Skin epidermis (tissue), 12 donors: ENCODE results near the gene AHNAK2.
"Not testable (repeated sequence)": the region's sequence is repeated elsewhere in the genome, so short reads cannot be mapped to it uniquely, and the experiment has no call there.

Source experiments
- H3K27ac ChIP-seq, 21 experiments: fragments of 200-600 bp; sonication (generic) in 11 of 21; one replicate each; pipeline ENCODE4 v1.5.0; 2020; ENCODE audit warnings: mild to moderate bottlenecking in 3 of 21, inconsistent platforms in 2 of 21, moderate library complexity in 2 of 21
- H3K4me3 ChIP-seq, 7 experiments: fragments of 200-600 bp; sonication (generic) in 2 of 7; one replicate each; pipeline ENCODE4 v1.5.0; 2020; ENCODE audit warnings: inconsistent platforms in 2 of 7, mild to moderate bottlenecking in 2 of 7, moderate library complexity in 1 of 7

AHNAK2 gene

DNA sequence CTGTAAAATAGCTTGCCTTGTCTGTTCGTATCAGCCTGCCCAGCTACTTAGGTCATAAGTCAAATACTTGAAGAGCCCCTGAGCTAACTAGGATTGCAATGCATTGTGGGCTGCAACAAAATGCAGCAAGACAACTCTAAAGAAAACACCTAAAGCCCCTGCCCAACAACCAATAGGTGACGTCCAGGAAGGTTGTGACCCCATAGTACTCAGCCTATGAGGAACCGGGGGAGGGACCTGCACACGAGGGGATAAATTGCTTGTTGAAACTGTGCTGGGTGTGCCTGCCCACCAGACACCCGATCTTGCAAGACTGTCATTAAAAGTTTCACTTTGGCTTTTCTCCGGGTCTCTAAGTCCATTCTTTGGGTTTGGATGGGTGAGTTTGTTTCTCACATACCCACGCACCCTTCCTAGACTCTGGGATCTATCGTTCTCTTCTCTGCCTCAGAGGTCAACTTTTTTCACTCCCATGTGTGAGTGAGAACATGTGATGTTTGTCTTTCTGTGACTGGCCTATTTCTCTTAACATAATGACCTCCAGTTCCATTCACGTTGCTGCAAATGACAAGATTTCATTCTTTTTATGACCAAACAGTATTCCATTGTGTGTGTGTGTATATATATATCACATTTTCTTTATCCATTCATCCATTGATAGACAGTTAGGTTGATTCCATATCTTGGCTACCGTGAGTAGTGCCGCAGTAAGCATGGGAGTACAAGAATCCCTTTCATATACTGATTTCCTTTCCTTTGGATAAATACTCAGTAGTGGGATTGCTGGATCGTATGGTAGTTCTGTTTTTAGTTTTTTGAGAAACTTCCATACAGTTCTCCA, 58.8 kb downstream of the AHNAK2 start:
- H3K4me3 ChIP-seq, H3K27ac ChIP-seq: not testable (repeated sequence)

- Histone ChIP-seq H3K4me3 (no peak overlapping the region), H3K27ac (no peak overlapping the region)
Observed at GRCh38 chr14:104917993-104918392, 60.2 kb downstream of the AHNAK2 start.

- no peak overlapping the region for H3K4me3 ChIP-seq
- H3K27ac ChIP-seq: no peak overlapping the region
Observed at GRCh38 chr14:104917116-104917515, 61.1 kb downstream of the AHNAK2 start.

DNA sequence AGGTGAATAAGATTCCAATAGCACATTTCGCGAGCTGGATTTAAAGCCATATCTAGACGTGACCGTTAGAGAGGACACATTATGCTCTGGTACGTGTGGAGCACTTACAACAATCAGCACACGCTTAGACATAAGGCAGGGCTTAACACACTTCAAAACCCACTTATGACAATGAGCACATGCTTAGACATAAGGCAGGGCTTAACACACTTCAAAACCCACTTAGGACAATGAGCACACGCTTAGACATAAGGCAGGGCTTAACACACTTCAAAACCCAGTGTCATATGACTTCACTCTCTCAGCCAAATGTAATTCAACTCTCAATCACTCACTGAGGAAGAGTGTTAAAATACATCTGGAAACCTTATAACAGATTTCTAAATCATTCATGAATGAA, 64.7 kb downstream of the AHNAK2 start:
- Histone ChIP-seq H3K4me3 (no peak overlapping the region), H3K27ac (no peak overlapping the region)

DNA sequence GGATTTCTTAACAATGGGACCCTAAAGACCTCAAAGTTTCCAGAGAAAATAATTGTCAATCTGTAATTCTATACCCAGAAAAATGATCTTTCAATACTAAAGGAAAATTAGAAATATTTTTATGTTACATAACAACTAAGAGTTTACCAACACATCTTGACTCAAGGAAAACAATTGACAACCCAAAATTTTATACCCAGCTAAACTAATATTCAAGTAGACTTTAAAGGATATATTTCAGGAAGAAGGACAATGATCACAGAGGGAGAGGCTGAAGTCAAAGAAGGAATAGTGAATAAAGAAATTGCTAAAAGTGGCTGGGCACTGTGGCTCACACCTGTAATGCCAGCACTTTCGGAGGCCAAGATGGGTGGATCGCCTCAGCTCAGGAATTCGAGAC, 66.1 kb downstream of the AHNAK2 start:
- Histone ChIP-seq H3K27ac (no peak overlapping the region), H3K4me3 (no peak overlapping the region)

DNA sequence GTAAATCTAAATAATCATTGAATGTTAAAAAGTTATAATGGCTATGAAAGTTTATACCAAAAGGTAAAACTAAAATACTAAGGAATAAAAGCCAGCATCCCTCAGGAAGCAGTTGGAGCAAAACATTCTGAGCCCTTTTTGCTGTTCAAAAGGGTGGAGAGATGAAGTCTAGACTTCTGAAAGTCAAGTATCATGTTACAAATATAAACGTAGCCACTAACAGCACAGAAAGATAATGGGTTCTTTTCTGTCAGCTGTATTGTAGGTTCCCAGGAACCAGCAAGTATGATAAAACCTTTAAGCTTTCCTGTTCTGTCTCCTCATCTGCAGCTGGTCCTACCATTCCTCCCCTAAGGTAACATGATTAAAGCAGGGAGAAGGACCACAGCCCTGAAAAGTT, 69.9 kb downstream of the AHNAK2 start:
- Histone ChIP-seq H3K4me3 (no peak overlapping the region), H3K27ac (no peak overlapping the region)

DNA sequence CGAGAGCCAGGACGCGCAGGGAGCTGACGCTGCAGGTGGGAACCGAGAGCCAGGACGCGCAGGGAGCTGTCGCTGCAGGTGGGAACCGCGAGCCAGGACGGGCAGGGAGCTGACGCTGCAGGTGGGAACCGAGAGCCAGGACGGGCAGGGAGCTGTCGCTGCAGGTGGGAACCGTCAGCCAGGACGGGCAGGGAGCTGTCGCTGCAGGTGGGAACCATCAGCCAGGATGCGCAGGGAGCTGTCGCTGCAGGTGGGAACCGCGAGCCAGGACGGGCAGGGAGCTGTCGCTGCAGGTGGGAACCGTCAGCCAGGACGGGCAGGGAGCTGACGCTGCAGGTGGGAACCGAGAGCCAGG, 72.6 kb downstream of the AHNAK2 start:
- H3K27ac ChIP-seq, H3K4me3 ChIP-seq: not testable (repeated sequence)

GRCh38 chr14:104904650-104905578, 73.3 kb downstream of the AHNAK2 start:
- H3K4me3 ChIP-seq, H3K27ac ChIP-seq: not testable (repeated sequence)

- Histone ChIP-seq H3K4me3 (no peak overlapping the region), H3K27ac (no peak overlapping the region)
Observed at GRCh38 chr14:104903990-104904389, 74.2 kb downstream of the AHNAK2 start.

DNA sequence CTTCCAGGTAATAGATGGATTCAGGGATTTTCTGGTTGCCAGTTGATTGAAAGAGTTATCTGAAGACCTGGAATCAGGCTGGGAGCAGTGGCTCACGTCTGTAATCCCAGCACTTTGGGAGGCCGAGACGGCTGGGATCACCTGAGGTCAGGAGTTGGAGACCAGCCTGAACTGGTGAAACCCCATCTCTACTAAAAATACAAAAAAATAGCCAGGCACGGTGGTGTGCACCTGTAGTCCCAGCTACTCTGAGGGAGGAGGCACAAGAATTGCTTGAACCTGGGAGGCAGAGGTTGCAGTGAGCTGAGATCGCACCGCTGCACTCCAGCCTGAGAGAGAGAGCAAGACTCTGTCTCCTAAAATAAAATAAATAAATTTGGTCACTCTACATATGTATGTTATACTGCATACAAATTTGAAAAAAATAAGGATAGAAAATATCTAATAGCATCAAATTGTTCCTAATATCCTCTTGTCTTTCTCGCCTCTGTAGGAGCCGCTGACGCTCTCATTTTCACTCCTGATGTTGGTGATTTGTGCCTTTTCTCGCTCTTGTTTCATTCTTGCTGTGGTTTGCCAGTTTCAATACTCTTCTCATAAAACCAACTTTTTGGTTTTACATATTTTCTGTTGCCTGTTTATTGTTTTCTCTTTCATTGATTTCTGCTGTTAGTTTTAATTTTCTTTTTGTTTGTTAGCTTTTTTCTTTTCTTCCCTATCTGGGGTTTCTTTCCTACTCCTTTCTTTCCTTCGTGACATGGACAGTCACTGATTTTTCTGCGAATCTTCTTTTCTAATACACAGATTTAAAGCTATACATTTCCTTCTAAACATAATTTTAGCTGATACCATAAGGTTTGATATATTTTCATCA, 77.3 kb downstream of the AHNAK2 start:
- H3K27ac ChIP-seq: no peak overlapping the region
- H3K4me3 ChIP-seq: no peak overlapping the region

- Histone ChIP-seq H3K27ac (no peak overlapping the region), H3K4me3 (no peak overlapping the region)
Observed at GRCh38 chr14:104899781-104900180, 78.4 kb downstream of the AHNAK2 start.

GRCh38 chr14:104898870-104899510, 79.2 kb downstream of the AHNAK2 start:
- Histone ChIP-seq H3K4me3 (no peak overlapping the region), H3K27ac (no peak overlapping the region)

GRCh38 chr14:104898195-104898558, 80.0 kb downstream of the AHNAK2 start:
- no peak overlapping the region for H3K4me3 ChIP-seq
- H3K27ac ChIP-seq: no peak overlapping the region

GRCh38 chr14:104897330-104898194, 80.6 kb downstream of the AHNAK2 start:
- Histone ChIP-seq H3K27ac (no peak overlapping the region), H3K4me3 (no peak overlapping the region)

- H3K4me3 ChIP-seq: no peak overlapping the region
- no peak overlapping the region for H3K27ac ChIP-seq
Observed at GRCh38 chr14:104895786-104896661, 82.2 kb downstream of the AHNAK2 start.

GRCh38 chr14:104895207-104895785, 82.9 kb downstream of the AHNAK2 start:
- no peak overlapping the region for H3K4me3 ChIP-seq
- no peak overlapping the region for H3K27ac ChIP-seq
